ENCODE measurements around the gene LRSAM1. TPM values are rescaled to one million over a fixed set of nuclear protein-coding genes. Genes with fewer than 3 reads are reported as not detected.

LRSAM1 gene
- total and polyA plus RNA-seq, 9 of the 15 experiments (the other 6 are each of a cell fraction or from before 2014, with no cell fraction given): 0.07 to 16.2 (median 4.7) TPM

GRCh38 chr9:127539259-127539981 is 88.1 kb downstream of the LRSAM1 start (continued):
- TF ChIP-seq ZNF277 (CRISPR knock-in tag; IDR thresholded peaks at IDR 0.05; ENCODE audit: borderline replicate concordance) (no peak), HNRNPUL1 (IDR thresholded peaks at IDR 0.05; ENCODE audit: low read length) (no peak), NEUROD1 (IDR thresholded peaks at IDR 0.05; ENCODE audit: borderline replicate concordance, low read depth, low read length, partially characterized antibody) (peak; percentile 54), MED1 (CRISPR knock-in tag; IDR thresholded peaks at IDR 0.05; ENCODE audit: borderline replicate concordance) (no peak), GATA2 (CRISPR knock-in tag; IDR thresholded peaks at IDR 0.05) (peak; percentile 70), ZFP30 (CRISPR knock-in tag; IDR thresholded peaks at IDR 0.05; ENCODE audit: borderline replicate concordance) (no peak), FOXP4 (CRISPR knock-in tag; IDR thresholded peaks at IDR 0.05; ENCODE audit: borderline replicate concordance) (no peak), HNRNPH1 (optimal IDR thresholded peaks at IDR 0.05; ENCODE audit: low read depth, low read length) (no peak), DIDO1 (tag; IDR thresholded peaks at IDR 0.05; ENCODE audit: low read depth) (no peak), HDAC1 (IDR thresholded peaks at IDR 0.05) (peak in 1 of 2 experiments; percentile 77; a peak in 1 of 4 replicates), NR3C1 (CRISPR knock-in tag; IDR thresholded peaks at IDR 0.05) (no peak), NCOA1 (IDR thresholded peaks at IDR 0.05; ENCODE audit: low read depth) (peak; percentile 69; the same call in 1 of the 2 replicates), CBX1 (IDR thresholded peaks at IDR 0.05; ENCODE audit: low read depth) (peak; percentile 93; the same call in 1 of the 2 replicates), THAP7 (CRISPR knock-in tag; IDR thresholded peaks at IDR 0.05) (peak; percentile 51; the same call in 1 of the 2 replicates), ZNF384 (IDR thresholded peaks at IDR 0.05; ENCODE audit: low read depth, low read length) (no peak), PHF21A (IDR thresholded peaks at IDR 0.05; ENCODE audit: borderline replicate concordance, low read depth) (peak; percentile 84; the same call in 1 of the 2 replicates), GABPB1 (CRISPR knock-in tag; IDR thresholded peaks at IDR 0.05) (no peak), ZNF655 (CRISPR knock-in tag; IDR thresholded peaks at IDR 0.05) (no peak), FOXO4 (CRISPR knock-in tag; IDR thresholded peaks at IDR 0.05) (no peak), SRF (CRISPR knock-in tag; IDR thresholded peaks at IDR 0.05) (no peak), PHF20 (IDR thresholded peaks at IDR 0.05; ENCODE audit: partially characterized antibody) (peak; percentile 31), ZNF232 (CRISPR knock-in tag; IDR thresholded peaks at IDR 0.05) (no peak)

Data from K562 (cell line).